HL-60 (cell line): ENCODE data around the gene MOB1B.

ENCODE experiments used
- GABPA ChIP-seq: IDR thresholded peaks from 2 replicates; pipeline ENCODE4 v1.6.1; 2012; ENCODE audit warnings: low read depth
- POLR2AphosphoS5 ChIP-seq: IDR thresholded peaks from 2 replicates; pipeline ENCODE4 v1.6.1; 2012; ENCODE audit warnings: low read depth
- SPI1 ChIP-seq: IDR thresholded peaks from 2 replicates; pipeline ENCODE4 v1.6.1; 2012; ENCODE audit warnings: low read depth, mild to moderate bottlenecking, borderline replicate concordance
- TF ChIP-seq, protein P1 (sequence below): IDR thresholded peaks from one replicate; pipeline ENCODE4 v1.5.1; 2011; ENCODE audit warnings: low read length, control low read depth, inconsistent platforms; ENCODE audit not compliant: insufficient read depth
- TF ChIP-seq, protein P2 (sequence below): IDR thresholded peaks from 2 replicates; pipeline ENCODE4 v1.6.1; 2012; ENCODE audit warnings: low read depth; ENCODE audit not compliant: insufficient replicate concordance

DNA sequence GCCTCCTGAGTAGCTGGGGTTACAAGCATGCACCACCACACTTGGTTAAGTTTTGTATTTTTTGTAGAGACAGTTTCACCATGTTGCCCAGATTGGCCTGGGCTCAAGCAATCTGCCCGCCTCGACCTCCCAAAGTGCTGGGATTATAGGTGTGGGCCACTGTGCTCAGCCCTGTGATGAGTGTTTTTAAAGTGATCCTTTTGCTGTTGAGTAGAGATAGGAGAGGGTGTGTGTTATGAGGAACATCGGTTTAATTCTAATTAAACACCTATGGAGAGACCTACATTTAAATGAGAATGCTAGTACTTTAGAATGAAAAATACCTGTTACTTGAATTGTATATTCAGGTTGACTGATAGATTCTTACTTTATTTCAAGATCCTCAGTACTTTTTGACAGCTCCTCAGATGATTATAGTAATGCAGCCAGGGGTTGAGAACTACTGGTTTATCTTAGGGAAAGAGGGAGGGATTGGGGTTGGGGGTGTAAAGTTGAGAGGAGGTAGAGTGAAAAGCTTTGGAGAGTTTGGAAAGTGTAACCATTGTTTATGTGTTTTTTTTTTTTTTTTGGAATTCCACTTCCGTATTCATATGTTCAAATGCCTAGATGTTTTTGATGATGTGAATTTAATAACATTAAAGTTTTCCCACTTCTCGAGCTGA lies 54.5 kb downstream of the MOB1B start:
- TF ChIP-seq, protein P1, sequence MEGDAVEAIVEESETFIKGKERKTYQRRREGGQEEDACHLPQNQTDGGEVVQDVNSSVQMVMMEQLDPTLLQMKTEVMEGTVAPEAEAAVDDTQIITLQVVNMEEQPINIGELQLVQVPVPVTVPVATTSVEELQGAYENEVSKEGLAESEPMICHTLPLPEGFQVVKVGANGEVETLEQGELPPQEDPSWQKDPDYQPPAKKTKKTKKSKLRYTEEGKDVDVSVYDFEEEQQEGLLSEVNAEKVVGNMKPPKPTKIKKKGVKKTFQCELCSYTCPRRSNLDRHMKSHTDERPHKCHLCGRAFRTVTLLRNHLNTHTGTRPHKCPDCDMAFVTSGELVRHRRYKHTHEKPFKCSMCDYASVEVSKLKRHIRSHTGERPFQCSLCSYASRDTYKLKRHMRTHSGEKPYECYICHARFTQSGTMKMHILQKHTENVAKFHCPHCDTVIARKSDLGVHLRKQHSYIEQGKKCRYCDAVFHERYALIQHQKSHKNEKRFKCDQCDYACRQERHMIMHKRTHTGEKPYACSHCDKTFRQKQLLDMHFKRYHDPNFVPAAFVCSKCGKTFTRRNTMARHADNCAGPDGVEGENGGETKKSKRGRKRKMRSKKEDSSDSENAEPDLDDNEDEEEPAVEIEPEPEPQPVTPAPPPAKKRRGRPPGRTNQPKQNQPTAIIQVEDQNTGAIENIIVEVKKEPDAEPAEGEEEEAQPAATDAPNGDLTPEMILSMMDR: no peak
- TF ChIP-seq POLR2AphosphoS5 (no peak), GABPA (no peak), SPI1 (no peak)
- TF ChIP-seq, protein P2, sequence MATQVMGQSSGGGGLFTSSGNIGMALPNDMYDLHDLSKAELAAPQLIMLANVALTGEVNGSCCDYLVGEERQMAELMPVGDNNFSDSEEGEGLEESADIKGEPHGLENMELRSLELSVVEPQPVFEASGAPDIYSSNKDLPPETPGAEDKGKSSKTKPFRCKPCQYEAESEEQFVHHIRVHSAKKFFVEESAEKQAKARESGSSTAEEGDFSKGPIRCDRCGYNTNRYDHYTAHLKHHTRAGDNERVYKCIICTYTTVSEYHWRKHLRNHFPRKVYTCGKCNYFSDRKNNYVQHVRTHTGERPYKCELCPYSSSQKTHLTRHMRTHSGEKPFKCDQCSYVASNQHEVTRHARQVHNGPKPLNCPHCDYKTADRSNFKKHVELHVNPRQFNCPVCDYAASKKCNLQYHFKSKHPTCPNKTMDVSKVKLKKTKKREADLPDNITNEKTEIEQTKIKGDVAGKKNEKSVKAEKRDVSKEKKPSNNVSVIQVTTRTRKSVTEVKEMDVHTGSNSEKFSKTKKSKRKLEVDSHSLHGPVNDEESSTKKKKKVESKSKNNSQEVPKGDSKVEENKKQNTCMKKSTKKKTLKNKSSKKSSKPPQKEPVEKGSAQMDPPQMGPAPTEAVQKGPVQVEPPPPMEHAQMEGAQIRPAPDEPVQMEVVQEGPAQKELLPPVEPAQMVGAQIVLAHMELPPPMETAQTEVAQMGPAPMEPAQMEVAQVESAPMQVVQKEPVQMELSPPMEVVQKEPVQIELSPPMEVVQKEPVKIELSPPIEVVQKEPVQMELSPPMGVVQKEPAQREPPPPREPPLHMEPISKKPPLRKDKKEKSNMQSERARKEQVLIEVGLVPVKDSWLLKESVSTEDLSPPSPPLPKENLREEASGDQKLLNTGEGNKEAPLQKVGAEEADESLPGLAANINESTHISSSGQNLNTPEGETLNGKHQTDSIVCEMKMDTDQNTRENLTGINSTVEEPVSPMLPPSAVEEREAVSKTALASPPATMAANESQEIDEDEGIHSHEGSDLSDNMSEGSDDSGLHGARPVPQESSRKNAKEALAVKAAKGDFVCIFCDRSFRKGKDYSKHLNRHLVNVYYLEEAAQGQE: no peak
